Uterus (tissue), 2 donors: ENCODE data around the gene LTF.

Experiments
- POLR2A ChIP-seq, 2 donors: fragments of 450-650 bp; IDR thresholded peaks; one replicate each; pipeline ENCODE4 v1.6.1; 2016; ENCODE audit warnings: antibody characterized with exemption in 2 of 2, mild to moderate bottlenecking in 1 of 2, moderate library complexity in 1 of 2
- TF ChIP-seq, protein P1 (sequence below), 4 experiments: fragments of 200-600 bp in 2 of 4; fragments of 450-650 bp in 2 of 4; sonication (generic) in 2 of 4; IDR thresholded peaks; one replicate each; pipeline ENCODE4 v1.5.1; 2016 to 2019; ENCODE audit warnings: antibody characterized with exemption in 4 of 4, mild to moderate bottlenecking in 2 of 4, moderate library complexity in 1 of 4

DNA sequence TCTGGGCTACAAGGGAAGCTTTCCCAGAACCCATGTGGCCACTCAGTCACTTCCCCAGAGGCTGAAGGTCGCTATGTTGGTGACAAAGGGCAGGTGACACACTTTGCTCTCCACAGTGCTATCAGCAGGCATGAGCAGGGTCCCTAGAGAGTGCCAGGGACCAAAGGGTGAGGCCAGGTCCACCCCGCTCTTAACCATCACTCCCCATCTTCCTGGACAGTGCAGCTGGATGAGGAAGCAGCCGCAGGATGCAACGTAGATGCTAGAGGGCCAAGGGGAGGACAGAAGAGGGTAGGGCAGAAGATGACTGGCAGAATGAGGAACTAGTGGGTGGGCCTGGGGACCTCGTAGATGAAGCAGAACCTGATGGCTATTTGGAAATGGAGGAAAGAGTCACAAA, 13.6 kb upstream of the LTF start:
- TF ChIP-seq, protein P1, sequence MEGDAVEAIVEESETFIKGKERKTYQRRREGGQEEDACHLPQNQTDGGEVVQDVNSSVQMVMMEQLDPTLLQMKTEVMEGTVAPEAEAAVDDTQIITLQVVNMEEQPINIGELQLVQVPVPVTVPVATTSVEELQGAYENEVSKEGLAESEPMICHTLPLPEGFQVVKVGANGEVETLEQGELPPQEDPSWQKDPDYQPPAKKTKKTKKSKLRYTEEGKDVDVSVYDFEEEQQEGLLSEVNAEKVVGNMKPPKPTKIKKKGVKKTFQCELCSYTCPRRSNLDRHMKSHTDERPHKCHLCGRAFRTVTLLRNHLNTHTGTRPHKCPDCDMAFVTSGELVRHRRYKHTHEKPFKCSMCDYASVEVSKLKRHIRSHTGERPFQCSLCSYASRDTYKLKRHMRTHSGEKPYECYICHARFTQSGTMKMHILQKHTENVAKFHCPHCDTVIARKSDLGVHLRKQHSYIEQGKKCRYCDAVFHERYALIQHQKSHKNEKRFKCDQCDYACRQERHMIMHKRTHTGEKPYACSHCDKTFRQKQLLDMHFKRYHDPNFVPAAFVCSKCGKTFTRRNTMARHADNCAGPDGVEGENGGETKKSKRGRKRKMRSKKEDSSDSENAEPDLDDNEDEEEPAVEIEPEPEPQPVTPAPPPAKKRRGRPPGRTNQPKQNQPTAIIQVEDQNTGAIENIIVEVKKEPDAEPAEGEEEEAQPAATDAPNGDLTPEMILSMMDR (IDR thresholded peaks at IDR 0.05) = no peak
- no peak for TF ChIP-seq POLR2A (IDR thresholded peaks at IDR 0.05)
